H1 (cell line): ENCODE results near the gene HS2ST1. TPM values are rescaled to one million over a fixed set of nuclear protein-coding genes. Genes with fewer than 3 reads are reported as not detected.

Source experiments
- CTCF ChIA-PET: fragments of 300-600 bp; sonication (Branson Sonifier 250); formaldehyde crosslinking; loops from one replicate; lab custom pipeline; 2021; ENCODE audit not compliant: partially characterized antibody; lab: Charles Lee
- POLR2A ChIA-PET: fragments of 300-600 bp; sonication (Branson Sonifier 250); formaldehyde crosslinking; loops from one replicate; lab custom pipeline; 2021; ENCODE audit warnings: inconsistent platforms; ENCODE audit not compliant: partially characterized antibody; lab: Charles Lee
- DNase-seq, 2 experiments: peaks; one replicate each; pipeline versions ENCODE4 v3.0.0 to v3.0.0-alpha.2; 2010 to 2022; ENCODE audit warnings: low spot score in 2 of 2, low read depth in 1 of 2, mixed read lengths in 1 of 2
- FAIRE-seq: peaks from 2 replicates; lab custom pipeline; 2011; peaks lifted over from hg19 to GRCh38; lab: Jason Lieb, UNC
- H2AFZ ChIP-seq: 2 replicates; pipeline ENCODE4 v1.8.1; 2012; ENCODE audit warnings: low read length, inconsistent platforms
- H2AK5ac ChIP-seq: 2 replicates; pipeline ENCODE4 v1.6.1; 2013; ENCODE audit warnings: low read depth, low read length
- H2BK120ac ChIP-seq: replicated peaks from 2 replicates; pipeline ENCODE3; 2013; ENCODE audit warnings: low read depth, low read length, inconsistent platforms
- H2BK12ac ChIP-seq: 2 replicates; pipeline ENCODE4 v1.6.1; 2013; ENCODE audit warnings: low read depth, low read length
- H2BK15ac ChIP-seq: 2 replicates; pipeline ENCODE4 v1.6.1; 2013; ENCODE audit warnings: low read length
- H2BK20ac ChIP-seq: 2 replicates; pipeline ENCODE4 v1.6.1; 2013; ENCODE audit warnings: low read length
- H2BK5ac ChIP-seq: 2 replicates; pipeline ENCODE4 v1.6.1; 2013; ENCODE audit warnings: low read depth, low read length
- H3K14ac ChIP-seq: 2 replicates; pipeline ENCODE4 v1.6.1; 2013; ENCODE audit warnings: inconsistent platforms; ENCODE audit not compliant: insufficient read length
- H3K18ac ChIP-seq: 2 replicates; pipeline ENCODE4 v1.6.1; 2013; ENCODE audit warnings: low read length; ENCODE audit errors: extremely low read depth
- H3K23ac ChIP-seq: 2 replicates; pipeline ENCODE4 v1.6.1; 2013; ENCODE audit warnings: inconsistent platforms; ENCODE audit not compliant: insufficient read length
- H3K23me2 ChIP-seq: 2 replicates; pipeline ENCODE4 v1.6.1; 2013; ENCODE audit warnings: low read depth, low read length
- H3K27ac ChIP-seq: 2 replicates; pipeline ENCODE4 v1.6.1; 2011; ENCODE audit warnings: low read depth, low read length, inconsistent platforms
- H3K27me3 ChIP-seq, 4 experiments: replicated peaks in 1 of 4; 1 replicate in 1 of 4; 2 replicates in 3 of 4; pipeline versions ENCODE4 v1.6.1 to v1.8.1; 2011 to 2013; ENCODE audit warnings: low read length in 3 of 4, mild to moderate bottlenecking in 3 of 4, inconsistent platforms in 2 of 4, mixed read lengths in 2 of 4, moderate library complexity in 1 of 4; ENCODE audit not compliant: control insufficient read depth in 3 of 4, insufficient read depth in 3 of 4; ENCODE audit errors: extremely low read depth in 1 of 4
- H3K36me3 ChIP-seq, 4 experiments: 2 replicates each; pipeline versions ENCODE4 v1.6.1 to v1.8.1; 2011 to 2013; ENCODE audit warnings: mild to moderate bottlenecking in 4 of 4, low read length in 3 of 4, moderate library complexity in 2 of 4, control low read depth in 1 of 4, inconsistent platforms in 1 of 4; ENCODE audit not compliant: insufficient read depth in 4 of 4, control insufficient read depth in 2 of 4
- H3K4ac ChIP-seq: replicated peaks from 2 replicates; pipeline ENCODE3; 2013; ENCODE audit warnings: low read length, low read depth, mixed read lengths, inconsistent platforms; ENCODE audit not compliant: insufficient read length
- H3K4me1 ChIP-seq, 4 experiments: replicated peaks in 1 of 4; 1 replicate in 1 of 4; 2 replicates in 3 of 4; pipeline versions ENCODE4 v1.6.1 to v1.8.1; 2011 to 2013; ENCODE audit warnings: low read length in 3 of 4, inconsistent platforms in 2 of 4, mixed read lengths in 1 of 4; ENCODE audit not compliant: insufficient read depth in 4 of 4, control insufficient read depth in 3 of 4
- H3K4me2 ChIP-seq, 2 experiments: 2 replicates each; pipeline versions ENCODE4 v1.6.1 to v1.8.1; 2011 to 2013; ENCODE audit warnings: low read depth in 2 of 2, low read length in 2 of 2, control low read depth in 1 of 2, inconsistent platforms in 1 of 2, mild to moderate bottlenecking in 1 of 2; ENCODE audit not compliant: insufficient read depth in 1 of 2
- H3K4me3 ChIP-seq, 4 experiments: fragments of 200-600, 300-600 bp in 1 of 4; sonication (generic), shearing (Covaris generic), sonication (Bioruptor Twin) in 1 of 4; 2 replicates each; pipeline versions ENCODE4 v1.5.1 to v1.8.1; 2011 to 2016; ENCODE audit warnings: low read length in 4 of 4, low read depth in 3 of 4, control low read depth in 2 of 4, inconsistent platforms in 2 of 4, mild to moderate bottlenecking in 2 of 4, mixed read lengths in 1 of 4, moderate library complexity in 1 of 4; ENCODE audit not compliant: insufficient read depth in 2 of 4; ENCODE audit errors: extremely low read depth in 1 of 4
- H3K56ac ChIP-seq: replicated peaks from 2 replicates; pipeline ENCODE3; 2013; ENCODE audit warnings: low read depth, mild to moderate bottlenecking, mixed read lengths, low read length, inconsistent platforms; ENCODE audit not compliant: insufficient read length
- H3K79me1 ChIP-seq: 2 replicates; pipeline ENCODE4 v1.6.1; 2013; ENCODE audit warnings: low read depth, low read length, control low read depth
- H3K79me2 ChIP-seq, 2 experiments: 2 replicates each; pipeline versions ENCODE4 v1.6.1 to v1.8.1; 2012 to 2013; ENCODE audit warnings: low read length in 2 of 2, mild to moderate bottlenecking in 2 of 2, inconsistent platforms in 1 of 2; ENCODE audit not compliant: insufficient read depth in 2 of 2, control insufficient read depth in 1 of 2
- H3K9ac ChIP-seq, 4 experiments: replicated peaks in 1 of 4; 1 replicate in 1 of 4; 2 replicates in 3 of 4; pipeline versions ENCODE4 v1.6.1 to v1.8.1; 2011 to 2013; ENCODE audit warnings: low read depth in 3 of 4, low read length in 3 of 4, control low read depth in 2 of 4, mild to moderate bottlenecking in 2 of 4, moderate library complexity in 2 of 4, inconsistent platforms in 1 of 4; ENCODE audit errors: extremely low read depth in 1 of 4
- H3K9me3 ChIP-seq, 2 experiments: 2 replicates each; pipeline versions ENCODE4 v1.6.1 to v1.8.1; 2012 to 2013; ENCODE audit warnings: mild to moderate bottlenecking in 2 of 2, moderate library complexity in 2 of 2, control low read depth in 1 of 2, inconsistent platforms in 1 of 2, low read depth in 1 of 2, low read length in 1 of 2, mixed read lengths in 1 of 2; ENCODE audit not compliant: insufficient read depth in 2 of 2
- H4K20me1 ChIP-seq, 2 experiments: replicated peaks in 1 of 2; 2 replicates each; pipeline versions ENCODE3 to v1.8.1; 2011 to 2013; ENCODE audit warnings: inconsistent platforms in 2 of 2, low read length in 2 of 2, mild to moderate bottlenecking in 1 of 2; ENCODE audit not compliant: insufficient read depth in 2 of 2, control insufficient read depth in 1 of 2
- H4K5ac ChIP-seq: 2 replicates; pipeline ENCODE4 v1.6.1; 2013; ENCODE audit warnings: low read length, low read depth, mixed read lengths, inconsistent platforms; ENCODE audit not compliant: insufficient read length
- H4K8ac ChIP-seq: 2 replicates; pipeline ENCODE4 v1.8.0; 2013; ENCODE audit warnings: mild to moderate bottlenecking, moderate library complexity, low read length, inconsistent platforms; ENCODE audit not compliant: insufficient read depth; ENCODE audit errors: extremely low read depth
- H4K91ac ChIP-seq: replicated peaks from 2 replicates; pipeline ENCODE3; 2013; ENCODE audit warnings: low read length, mixed read lengths, inconsistent platforms; ENCODE audit not compliant: insufficient read length
- ASH2L ChIP-seq: fragments of 200-600, 300-600 bp; sonication (generic); IDR thresholded peaks from one replicate; pipeline ENCODE4 v1.7.1; 2017; ENCODE audit warnings: low read length
- CBX8 ChIP-seq: fragments of 300-800, 300-1000 bp; sonication (generic); IDR thresholded peaks from 2 replicates; pipeline ENCODE4 v1.7.1; 2016; ENCODE audit warnings: low read depth, low read length, borderline replicate concordance
- KDM1A ChIP-seq: fragments of 200-600, 300-600 bp; sonication (generic); IDR thresholded peaks from 2 replicates; pipeline ENCODE4 v1.7.1; 2016; ENCODE audit warnings: mild to moderate bottlenecking, low read length, borderline replicate concordance
- MAFK ChIP-seq: IDR thresholded peaks from 2 replicates; pipeline ENCODE4 v1.6.1; 2012; ENCODE audit warnings: low read depth, mild to moderate bottlenecking, improper control_type of control experiment, low read length
- MAX ChIP-seq: IDR thresholded peaks from 2 replicates; pipeline ENCODE4 v1.6.1; 2012; ENCODE audit warnings: inconsistent platforms
- NANOG ChIP-seq: IDR thresholded peaks from 2 replicates; pipeline ENCODE4 v1.6.1; 2011; ENCODE audit warnings: low read length, low read depth, mild to moderate bottlenecking, inconsistent platforms; ENCODE audit not compliant: insufficient read depth, poor library complexity, severe bottlenecking
- RAD21 ChIP-seq, 2 experiments: IDR thresholded peaks in 1 of 2; conservative IDR thresholded peaks in 1 of 2; 2 replicates each; pipeline ENCODE4 v1.6.1; 2011; ENCODE audit warnings: low read depth in 2 of 2, low read length in 2 of 2, improper control_type of control experiment in 1 of 2, inconsistent platforms in 1 of 2, mild to moderate bottlenecking in 1 of 2, moderate library complexity in 1 of 2
- TCF12 ChIP-seq: IDR thresholded peaks from 2 replicates; pipeline ENCODE4 v1.6.1; 2011; ENCODE audit warnings: low read depth, mild to moderate bottlenecking, low read length
- YY1 ChIP-seq: IDR thresholded peaks from 2 replicates; pipeline ENCODE4 v1.6.1; 2011; ENCODE audit warnings: low read depth, mild to moderate bottlenecking, low read length
- WGBS, 2 experiments: shearing (Covaris generic) in 1 of 2; methylation state at CpG; one replicate each; pipeline versions ENCODE4 v1.1.6 to v1.1.7; 2013 to 2015; ENCODE audit warnings: low lambda C conversion rate in 2 of 2, mixed read lengths in 2 of 2, inconsistent platforms in 1 of 2, low coverage in 1 of 2, missing lambda C conversion rate in 1 of 2; ENCODE audit not compliant: insufficient replicate concordance in 2 of 2, insufficient coverage in 1 of 2, insufficient read length in 1 of 2; ENCODE audit errors: extremely low coverage in 1 of 2, missing lambda C conversion rate in 1 of 2; 5-methylcytosine and 5-hydroxymethylcytosine counted together
- polyA plus RNA-seq, 7 experiments: library from polyadenylated mRNA; depleted of rRNA in 3 of 7; stranded (reverse) in 5 of 7; unstranded in 2 of 7; fragments of >200 nt in 5 of 7; fragments of 200-250 nt in 2 of 7; gene quantifications; 1 replicate in 5 of 7; 2 replicates in 1 of 7; 4 replicates in 1 of 7; pipeline versions ENCODE4 v1.2.1 to v1.2.3, GENCODE V29; 2011 to 2013; ENCODE audit warnings: missing spikeins in 2 of 7, mixed read lengths in 2 of 7
- total RNA-seq: library from RNA; stranded (reverse); fragmentation: NEBNext Ultra II Directional; extraction: Animal tissue kit (Norgen Biotek cat#: 25700); gene quantifications from 2 replicates; pipeline ENCODE4 v1.2.1, GENCODE V29; 2021

Gene HS2ST1
- total and polyA plus RNA-seq, 2 of the 8 experiments (the other 6 are each of a cell fraction or from before 2014, with no cell fraction given): 5.2 to 28.3 TPM

GRCh38 chr1:87144316-87144895, 230.0 kb downstream of the HS2ST1 start:
- H4K20me1 ChIP-seq: no peaks in the 10 kb centered on the region
- no peak overlapping the region for H3K4me3 ChIP-seq
- H2AFZ ChIP-seq: no peak overlapping the region
- H3K79me2 ChIP-seq: no peaks in the 10 kb centered on the region
- H3K4ac ChIP-seq: no peak overlapping the region
- no peaks in the 10 kb centered on the region for H3K23me2 ChIP-seq
- H3K56ac ChIP-seq: no peak overlapping the region
- peaks cover 0 to 3% (median 0%) of the 10 kb centered on the region in 4 experiments; a peak in 2 of 7 replicates for H3K27me3 ChIP-seq
- H3K79me1 ChIP-seq: no peaks in the 10 kb centered on the region
- H2BK20ac ChIP-seq: no peak overlapping the region
- FAIRE-seq: no peak
- H3K4me1 ChIP-seq: peaks cover 0 to 11% (median 6%) of the 10 kb centered on the region in 4 experiments; a peak in 5 of 7 replicates
- 84% methylated on average over 8 of the region's 8 CpGs; no CpG with 5 or more reads in 1 of the 2 experiments for WGBS, 2 experiments
- H3K27ac ChIP-seq: no peak overlapping the region; the same call in 1 of the 2 replicates
- H3K14ac ChIP-seq: no peak overlapping the region
- POLR2A ChIA-PET: no interaction called here
- H3K18ac ChIP-seq: no peak overlapping the region
- H4K8ac ChIP-seq: no peak overlapping the region
- H3K23ac ChIP-seq: no peak overlapping the region
- H3K4me2 ChIP-seq: no peak overlapping the region
- H4K91ac ChIP-seq: no peak overlapping the region
- H2BK120ac ChIP-seq: no peak overlapping the region
- no peak overlapping the region for H4K5ac ChIP-seq
- no peaks in the 10 kb centered on the region for H3K36me3 ChIP-seq
- DNase-seq: no peak
- CTCF ChIA-PET: interaction anchor here (0.6 to 3.2 kb wide), 7 partner anchors 8 to 256 kb away, joined by 3 to 10 read pairs (median 5); no protein-coding TSS in a partner anchor
- TF ChIP-seq ASH2L (no peak), NANOG (no peak), RAD21 (IDR thresholded peaks at IDR 0.05 in 1 of 2, conservative IDR thresholded peaks at IDR 0.05 in 1 of 2; ENCODE audit: low read depth in 2 of 2, low read length in 2 of 2) (no peak), CBX8 (no peak), KDM1A (no peak), YY1 (no peak), MAX (no peak), MAFK (no peak), TCF12 (no peak)
- no peaks in the 10 kb centered on the region for H3K9me3 ChIP-seq
- H2BK15ac ChIP-seq: no peak overlapping the region
- no peak overlapping the region for H2AK5ac ChIP-seq
- no peak overlapping the region for H3K9ac ChIP-seq
- H2BK5ac ChIP-seq: no peak overlapping the region
- no peak overlapping the region for H2BK12ac ChIP-seq
